Placental pericyte (primary cell): ENCODE results near the gene GRIK2. TPM values are rescaled to one million over a fixed set of nuclear protein-coding genes. Genes with fewer than 3 reads are reported as not detected.

ENCODE experiments used
- total RNA-seq: library from RNA; depleted of rRNA; stranded (reverse); fragments of >200 nt; gene quantifications from 2 replicates; pipeline ENCODE4 v1.2.3, GENCODE V29; 2012

Gene GRIK2
- 0.44 and 10.6 TPM in 2 replicates for total RNA-seq

DNA sequence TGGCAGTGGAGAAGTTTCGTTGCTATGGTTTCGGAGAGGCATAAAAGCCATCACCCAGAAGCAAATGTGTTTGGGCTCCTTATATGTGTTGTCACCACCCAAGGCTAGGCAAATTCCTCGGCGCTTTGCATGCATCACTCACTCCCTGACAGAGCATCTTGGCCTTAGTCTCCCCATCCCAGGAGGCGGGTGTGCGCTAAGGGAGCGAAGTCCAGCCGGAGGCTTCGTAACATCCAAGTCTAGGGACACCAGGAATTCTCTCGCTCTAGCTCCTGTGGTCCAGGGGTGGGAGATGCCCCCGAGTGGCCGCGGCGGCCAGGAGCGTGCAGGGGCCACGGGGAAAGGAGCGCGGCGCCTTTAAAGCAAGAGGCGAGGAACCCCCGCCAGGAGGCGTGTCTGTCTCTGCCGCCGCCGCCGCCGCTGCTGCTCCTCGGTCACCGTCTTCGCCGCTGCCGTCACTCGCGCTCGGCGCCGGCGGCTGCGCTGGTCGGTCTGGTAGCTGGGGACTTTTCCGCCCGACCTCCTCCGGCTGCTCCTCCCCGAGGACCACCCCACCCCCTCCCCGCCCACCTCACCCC is at the start of gene GRIK2:
Gene GRIK2 (plus strand): TSS at position 458 of the 578 bp plus-strand sequence.

